ENCODE measurements around the gene SLC6A16. TPM values are rescaled to one million over a fixed set of nuclear protein-coding genes. Genes with fewer than 3 reads are reported as not detected.

The SLC6A16 gene
- total RNA-seq, 2 experiments from 2014 or later, result 1.0 to 1.3 TPM

GRCh38 chr19:49243726-49244125 is 81.3 kb downstream of the SLC6A16 start:
- Mint-ChIP-seq H3K27ac (no peak overlapping the region), H3K36me3 (no peaks in the 10 kb centered on the region), H3K4me1 (ENCODE audit: low read depth) (no peaks in the 10 kb centered on the region), H3K4me3 (no peak overlapping the region), H3K27me3 (peaks cover 5% of the 10 kb centered on the region), H3K9me3 (no peaks in the 10 kb centered on the region)
- DNase-seq, result no peak
- ChIA-PET POLR2A (no interaction called here), CTCF (no interaction called here)
- intact Hi-C loops (cut with micrococcal nuclease), result no loop called here

- no peak for DNase-seq
- H3K4me3 Mint-ChIP-seq, result no peak overlapping the region
- H3K27me3 Mint-ChIP-seq, result peaks cover 5% of the 10 kb centered on the region
- H3K36me3 Mint-ChIP-seq, result no peaks in the 10 kb centered on the region
- ChIA-PET POLR2A (no interaction called here), CTCF (no interaction called here)
- H3K9me3 Mint-ChIP-seq, result no peaks in the 10 kb centered on the region
- intact Hi-C loops (cut with micrococcal nuclease), result no loop called here
- H3K27ac Mint-ChIP-seq, result no peak overlapping the region
- no peaks in the 10 kb centered on the region for H3K4me1 Mint-ChIP-seq (ENCODE audit: low read depth)
Observed at GRCh38 chr19:49243129-49243528, 81.9 kb downstream of the SLC6A16 start.

GRCh38 chr19:49241769-49242168 is 83.2 kb downstream of the SLC6A16 start:
- Mint-ChIP-seq H3K9me3 (no peaks in the 10 kb centered on the region), H3K27ac (no peak overlapping the region), H3K27me3 (peaks cover 5% of the 10 kb centered on the region), H3K4me3 (no peak overlapping the region), H3K36me3 (no peaks in the 10 kb centered on the region), H3K4me1 (ENCODE audit: low read depth) (no peaks in the 10 kb centered on the region)
- CTCF ChIA-PET, result no interaction called here
- intact Hi-C loops (cut with micrococcal nuclease), result no loop called here
- POLR2A ChIA-PET, result no interaction called here
- no peak for DNase-seq

Small RNA genes lying within 50 kb of the gene (microRNA-seq; reads per million reads assigned to microRNA genes)
- gene MIR4324 (ENCODE audit: borderline microRNAs expressed, borderline number of aligned reads, borderline replicate concordance), result not detected

Other genes with a start within 250 kb of the SLC6A16 start
- gene SNRNP70, start 239.7 kb downstream of the SLC6A16 start, total RNA-seq, result 100 to 1,000 TPM; 180 to 190 TPM
- 1 to 10 TPM; 5.1 to 5.6 TPM for gene LIN7B, start 210.8 kb downstream of the SLC6A16 start, total RNA-seq
- 1 to 10 TPM; 1.4 TPM for gene C19orf73, start 206.0 kb downstream of the SLC6A16 start, total RNA-seq
- 1 to 10 TPM; 3.5 to 5.0 TPM for gene PPFIA3, start 205.6 kb downstream of the SLC6A16 start, total RNA-seq
- gene HRC, start 169.8 kb downstream of the SLC6A16 start, total RNA-seq, result not detected
- 1 to 10 TPM; 1.1 to 1.2 TPM for gene TRPM4, start 167.4 kb downstream of the SLC6A16 start, total RNA-seq
- 100 to 1,000 TPM; 178 to 181 TPM for gene CD37, start 10.2 kb upstream of the SLC6A16 start, total RNA-seq
- gene TEAD2, start 37.2 kb upstream of the SLC6A16 start, total RNA-seq, result not detected
- not detected for gene DKKL1, start 38.7 kb upstream of the SLC6A16 start, total RNA-seq
- gene KASH5, start 63.1 kb upstream of the SLC6A16 start, total RNA-seq, result 1 to 10 TPM; 2.3 to 2.6 TPM
- gene PTH2, start 98.2 kb upstream of the SLC6A16 start, total RNA-seq, result not detected
- not detected for gene GFY, start 100.2 kb upstream of the SLC6A16 start, total RNA-seq
- under 1 TPM in 1 of 2 experiments, not detected in 1; 0.17 TPM for gene SLC17A7, start 116.3 kb upstream of the SLC6A16 start, total RNA-seq
- gene PIH1D1, start 126.6 kb upstream of the SLC6A16 start, total RNA-seq, result 100 to 1,000 TPM; 117 to 129 TPM
- gene ALDH16A1, start 128.0 kb upstream of the SLC6A16 start, total RNA-seq, result 10 to 100 TPM; 43.7 to 44.2 TPM
- gene FLT3LG, start 149.0 kb upstream of the SLC6A16 start, total RNA-seq, result 10 to 100 TPM; 50.1 to 51.0 TPM
- gene RPL13A, start 162.4 kb upstream of the SLC6A16 start, total RNA-seq, result 1,000 to 10,000 TPM; 4,276 to 4,379 TPM
- 1,000 to 10,000 TPM; 3,093 to 3,130 TPM for gene RPS11, start 171.2 kb upstream of the SLC6A16 start, total RNA-seq
- gene FCGRT, start 187.5 kb upstream of the SLC6A16 start, total RNA-seq, result 10 to 100 TPM; 13.2 to 17.2 TPM
- 1 to 10 TPM; 6.3 to 6.5 TPM for gene RCN3, start 202.8 kb upstream of the SLC6A16 start, total RNA-seq

Measured in activated CD4-positive, alpha-beta memory T cell treated with anti-CD3 and anti-CD28 coated beads for 36 hours (primary cell).